ENCODE results near the gene ZBTB37.
"Not testable (repeated sequence)": the region's sequence is repeated elsewhere in the genome, so short reads cannot be mapped to it uniquely, and the experiment has no call there.

Gene ZBTB37

DNA sequence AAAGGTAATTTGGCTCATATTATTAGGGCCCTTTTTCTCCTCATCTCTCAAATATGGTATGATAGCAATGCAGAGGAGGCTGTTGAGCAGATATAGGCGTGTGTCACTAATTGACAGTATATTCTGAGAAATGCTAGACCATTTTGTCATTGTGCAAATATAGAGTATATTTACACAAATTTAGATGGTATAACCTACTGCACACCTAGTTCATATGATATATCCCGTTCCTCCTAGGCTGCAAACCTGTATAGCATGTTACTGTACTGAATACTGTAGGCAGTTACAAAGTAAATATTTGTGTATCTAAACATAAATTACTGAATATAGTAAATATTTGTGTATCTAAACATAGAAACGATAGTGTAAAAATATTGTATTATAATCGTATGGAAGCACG is 8.6 kb downstream of the ZBTB37 start:
- peaks cover 4% of the 10 kb centered on the region for H3K36me3 ChIP-seq (ENCODE audit: control insufficient read depth, insufficient read depth, low read length)

DNA sequence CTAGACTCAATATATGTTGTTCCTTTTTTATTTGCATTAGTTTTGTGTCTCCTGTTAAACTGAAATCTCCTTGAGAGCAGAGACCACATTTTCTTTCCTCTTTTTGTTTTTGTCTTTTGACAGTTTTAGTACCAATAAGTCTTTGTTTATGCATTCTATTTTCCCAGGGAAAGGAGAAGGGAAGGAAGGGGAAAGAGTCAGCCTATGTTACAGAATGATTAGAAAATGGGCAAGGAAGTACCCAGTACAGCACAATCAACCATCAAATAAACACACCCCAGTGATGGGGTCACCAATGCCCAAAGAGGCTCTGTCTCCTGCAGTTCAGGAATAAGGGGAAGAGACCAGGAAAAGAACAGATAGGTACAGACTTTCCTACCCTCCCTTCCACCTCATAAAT is 10.1 kb downstream of the ZBTB37 start:
- Histone ChIP-seq H3K27me3 (replicated peaks; ENCODE audit: control insufficient read depth, insufficient read depth, low read length, poor library complexity, severe bottlenecking) (no peaks in the 10 kb centered on the region), H3K36me3 (ENCODE audit: control insufficient read depth, insufficient read depth, low read length) (peaks cover 4% of the 10 kb centered on the region), H3K4me3 (ENCODE audit: insufficient read depth, low read depth, low read length, poor library complexity, severe bottlenecking) (no peak overlapping the region), H3K4me1 (ENCODE audit: control insufficient read depth, insufficient read depth, low read length, poor library complexity, severe bottlenecking) (no peaks in the 10 kb centered on the region), H3K27ac (ENCODE audit: insufficient read depth, low read length, poor library complexity, severe bottlenecking) (no peak overlapping the region), H3K9me3 (ENCODE audit: control insufficient read depth, low read length) (no peaks in the 10 kb centered on the region)
- DNase-seq = no peak

More for the DNA sequence above, 8.6 kb downstream of the ZBTB37 start:
- no peaks in the 10 kb centered on the region for H3K27me3 ChIP-seq (replicated peaks; ENCODE audit: control insufficient read depth, insufficient read depth, low read length, poor library complexity, severe bottlenecking)
- no peak overlapping the region for H3K4me3 ChIP-seq (ENCODE audit: insufficient read depth, low read depth, low read length, poor library complexity, severe bottlenecking)
- DNase-seq = no peak
- peaks cover 2% of the 10 kb centered on the region for H3K4me1 ChIP-seq (ENCODE audit: control insufficient read depth, insufficient read depth, low read length, poor library complexity, severe bottlenecking)
- no peaks in the 10 kb centered on the region for H3K9me3 ChIP-seq (ENCODE audit: control insufficient read depth, low read length)
- no peak overlapping the region for H3K27ac ChIP-seq (ENCODE audit: insufficient read depth, low read length, poor library complexity, severe bottlenecking)

DNA sequence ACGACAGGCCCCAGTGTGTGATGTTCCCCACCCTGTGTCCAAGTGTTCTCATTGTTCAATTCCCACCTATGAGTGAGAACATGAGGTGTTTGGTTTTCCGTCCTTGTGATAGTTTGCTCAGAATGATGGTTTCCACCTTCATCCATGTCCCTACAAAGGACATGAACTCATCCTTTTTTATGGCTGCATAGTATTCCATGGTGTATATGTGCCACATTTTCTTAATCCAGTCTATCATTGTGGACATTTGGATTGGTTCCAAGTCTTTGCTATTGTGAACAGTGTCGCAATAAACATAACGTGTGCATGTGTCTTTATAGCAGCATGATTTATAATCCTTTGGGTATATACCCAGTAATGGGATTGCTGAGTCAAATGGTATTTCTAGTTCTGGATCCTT is 12.9 kb downstream of the ZBTB37 start:
- not testable (repeated sequence) for H3K27ac ChIP-seq (ENCODE audit: insufficient read depth, low read length, poor library complexity, severe bottlenecking); H3K4me3 ChIP-seq (ENCODE audit: insufficient read depth, low read depth, low read length, poor library complexity, severe bottlenecking); H3K9me3 ChIP-seq (ENCODE audit: control insufficient read depth, low read length); H3K27me3 ChIP-seq (replicated peaks; ENCODE audit: control insufficient read depth, insufficient read depth, low read length, poor library complexity, severe bottlenecking); H3K4me1 ChIP-seq (ENCODE audit: control insufficient read depth, insufficient read depth, low read length, poor library complexity, severe bottlenecking); DNase-seq
- H3K36me3 ChIP-seq (ENCODE audit: control insufficient read depth, insufficient read depth, low read length) = peaks cover 12% of the 10 kb centered on the region

DNA sequence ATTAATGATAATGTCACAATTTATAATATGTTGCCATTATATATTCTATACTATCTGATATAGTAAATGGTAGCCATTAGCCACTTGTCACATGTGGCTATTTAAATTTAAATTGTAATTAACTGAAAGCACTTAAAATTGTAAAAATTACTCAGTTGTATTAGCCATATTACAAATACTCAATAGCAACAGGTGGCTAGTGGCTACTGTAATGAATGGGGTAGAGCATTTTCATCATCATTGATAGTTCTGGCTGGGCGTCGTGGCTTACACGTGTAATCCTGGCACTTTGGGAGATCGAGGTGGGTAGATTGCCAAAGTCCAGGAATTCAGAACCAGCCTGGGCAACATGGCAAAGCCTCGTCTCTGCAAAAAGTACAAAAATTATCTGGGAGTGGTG is 16.5 kb downstream of the ZBTB37 start:
- no peak for DNase-seq
- no peaks in the 10 kb centered on the region for H3K27me3 ChIP-seq (replicated peaks; ENCODE audit: control insufficient read depth, insufficient read depth, low read length, poor library complexity, severe bottlenecking)
- H3K4me3 ChIP-seq (ENCODE audit: insufficient read depth, low read depth, low read length, poor library complexity, severe bottlenecking) = no peak overlapping the region
- no peaks in the 10 kb centered on the region for H3K4me1 ChIP-seq (ENCODE audit: control insufficient read depth, insufficient read depth, low read length, poor library complexity, severe bottlenecking)
- no peak overlapping the region for H3K27ac ChIP-seq (ENCODE audit: insufficient read depth, low read length, poor library complexity, severe bottlenecking)
- peaks cover 20% of the 10 kb centered on the region for H3K36me3 ChIP-seq (ENCODE audit: control insufficient read depth, insufficient read depth, low read length)
- H3K9me3 ChIP-seq (ENCODE audit: control insufficient read depth, low read length) = no peaks in the 10 kb centered on the region

DNA sequence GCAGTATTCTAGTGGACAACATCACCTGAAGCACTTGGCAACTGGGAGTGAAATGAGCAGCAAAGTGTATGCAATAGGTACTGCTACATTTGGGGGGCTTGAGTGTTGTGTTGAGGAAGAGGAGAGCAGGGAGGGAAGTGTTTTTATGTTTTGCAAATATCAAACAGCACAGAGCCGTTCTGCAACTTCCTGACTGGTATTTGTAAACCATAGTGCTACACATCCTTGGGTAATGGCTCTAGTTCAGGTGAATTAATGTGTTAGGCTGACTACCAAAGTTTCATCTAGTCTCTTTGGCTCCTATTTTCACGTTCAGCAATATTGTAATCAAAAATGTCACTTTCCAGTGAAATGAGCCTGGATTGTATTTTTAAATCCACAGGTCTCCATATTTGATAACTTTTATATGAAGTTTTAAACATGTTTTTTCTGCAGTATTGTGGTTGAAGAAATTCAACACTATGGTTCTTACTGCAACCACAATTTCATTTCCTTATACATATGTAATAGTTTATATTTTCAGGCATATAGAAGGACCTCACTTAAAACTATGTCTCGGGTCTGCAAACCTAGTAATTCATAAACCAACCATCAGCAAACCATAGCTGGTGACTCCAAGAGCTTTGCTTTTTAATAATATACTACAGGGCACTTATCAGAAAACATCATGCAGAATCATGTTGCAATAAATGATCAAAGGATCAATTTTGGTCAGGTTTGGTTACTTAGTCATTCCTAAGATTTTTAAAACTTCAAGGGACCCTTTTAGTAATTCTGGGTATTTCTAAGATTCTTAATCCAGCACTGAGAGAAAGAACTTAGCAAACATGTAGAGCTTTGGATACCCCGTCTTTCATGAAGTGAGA is 18.8 kb downstream of the ZBTB37 start:
- no peaks in the 10 kb centered on the region for H3K4me1 ChIP-seq (ENCODE audit: control insufficient read depth, insufficient read depth, low read length, poor library complexity, severe bottlenecking)
- no peak overlapping the region for H3K27ac ChIP-seq (ENCODE audit: insufficient read depth, low read length, poor library complexity, severe bottlenecking)

DNA sequence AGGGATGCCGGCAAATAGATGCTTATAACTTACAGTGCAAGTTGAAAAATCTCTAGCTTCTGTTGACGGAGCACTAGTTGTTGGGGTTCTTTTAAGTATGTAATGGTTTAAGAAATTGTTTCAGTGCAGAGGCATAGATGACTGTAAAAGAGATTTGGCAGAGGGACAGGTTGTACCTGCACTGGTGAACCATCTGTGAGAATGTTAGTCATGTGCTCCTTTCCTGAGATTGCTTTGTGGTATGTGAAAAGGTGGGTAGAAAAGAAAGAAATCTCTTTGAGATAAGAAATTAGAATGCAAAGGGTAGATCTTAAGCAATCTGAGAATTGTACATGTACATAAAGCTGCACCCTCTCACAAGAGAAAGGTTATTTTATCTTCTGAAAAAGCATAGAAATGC is 19.4 kb downstream of the ZBTB37 start:
- Histone ChIP-seq H3K4me1 (ENCODE audit: control insufficient read depth, insufficient read depth, low read length, poor library complexity, severe bottlenecking) (no peaks in the 10 kb centered on the region), H3K36me3 (ENCODE audit: control insufficient read depth, insufficient read depth, low read length) (peaks cover 20% of the 10 kb centered on the region), H3K4me3 (ENCODE audit: insufficient read depth, low read depth, low read length, poor library complexity, severe bottlenecking) (no peak overlapping the region), H3K27ac (ENCODE audit: insufficient read depth, low read length, poor library complexity, severe bottlenecking) (no peak overlapping the region), H3K27me3 (replicated peaks; ENCODE audit: control insufficient read depth, insufficient read depth, low read length, poor library complexity, severe bottlenecking) (no peaks in the 10 kb centered on the region), H3K9me3 (ENCODE audit: control insufficient read depth, low read length) (no peaks in the 10 kb centered on the region)
- no peak for DNase-seq

More for the DNA sequence above, 18.8 kb downstream of the ZBTB37 start:
- DNase-seq = no peak
- H3K4me3 ChIP-seq (ENCODE audit: insufficient read depth, low read depth, low read length, poor library complexity, severe bottlenecking) = no peak overlapping the region
- no peaks in the 10 kb centered on the region for H3K27me3 ChIP-seq (replicated peaks; ENCODE audit: control insufficient read depth, insufficient read depth, low read length, poor library complexity, severe bottlenecking)
- H3K9me3 ChIP-seq (ENCODE audit: control insufficient read depth, low read length) = no peaks in the 10 kb centered on the region
- H3K36me3 ChIP-seq (ENCODE audit: control insufficient read depth, insufficient read depth, low read length) = peaks cover 20% of the 10 kb centered on the region

DNA sequence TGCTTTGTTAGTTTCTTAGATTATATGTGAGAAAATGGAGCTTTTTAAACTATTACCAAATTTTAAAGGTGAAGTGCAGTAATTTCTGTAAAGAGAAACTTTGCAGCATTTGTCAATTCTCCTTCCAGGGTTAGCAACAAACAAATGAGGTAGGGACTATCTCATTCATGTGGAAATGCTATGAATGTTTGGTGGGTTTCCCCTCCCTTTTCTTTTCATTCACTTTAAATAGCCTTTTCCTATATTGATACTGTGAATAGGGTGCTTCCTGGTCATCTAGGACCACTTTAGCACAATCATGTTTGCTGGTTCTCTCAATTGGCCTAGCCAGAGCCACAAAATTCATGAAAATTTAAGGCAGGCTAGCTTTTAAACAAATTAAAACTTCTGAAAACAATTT is 20.6 kb downstream of the ZBTB37 start:
- Histone ChIP-seq H3K9me3 (ENCODE audit: control insufficient read depth, low read length) (no peaks in the 10 kb centered on the region), H3K27me3 (replicated peaks; ENCODE audit: control insufficient read depth, insufficient read depth, low read length, poor library complexity, severe bottlenecking) (no peaks in the 10 kb centered on the region), H3K4me3 (ENCODE audit: insufficient read depth, low read depth, low read length, poor library complexity, severe bottlenecking) (no peak overlapping the region), H3K4me1 (ENCODE audit: control insufficient read depth, insufficient read depth, low read length, poor library complexity, severe bottlenecking) (no peaks in the 10 kb centered on the region), H3K27ac (ENCODE audit: insufficient read depth, low read length, poor library complexity, severe bottlenecking) (no peak overlapping the region), H3K36me3 (ENCODE audit: control insufficient read depth, insufficient read depth, low read length) (peaks cover 20% of the 10 kb centered on the region)
- DNase-seq = no peak

DNA sequence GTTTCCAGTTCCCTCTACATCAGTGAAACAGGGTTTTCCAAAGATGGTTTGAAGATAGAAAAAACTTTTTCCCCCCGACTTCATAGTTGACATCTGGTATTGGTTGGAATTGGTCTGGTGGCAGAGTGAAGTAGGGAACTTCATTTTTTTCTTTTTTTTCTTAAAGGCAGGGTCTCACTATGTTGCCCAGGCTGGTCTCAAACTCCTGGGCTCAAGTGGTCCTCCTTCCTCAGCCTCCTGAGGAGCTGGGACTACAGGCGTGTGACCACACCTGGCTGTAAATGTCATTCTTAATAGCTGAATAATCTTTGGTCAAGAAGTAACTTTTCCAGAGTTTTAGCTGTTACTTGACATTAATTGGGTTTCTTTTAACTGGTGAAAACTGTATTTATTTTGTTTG is 21.7 kb downstream of the ZBTB37 start:
- Histone ChIP-seq H3K9me3 (ENCODE audit: control insufficient read depth, low read length) (no peaks in the 10 kb centered on the region), H3K36me3 (ENCODE audit: control insufficient read depth, insufficient read depth, low read length) (peaks cover 20% of the 10 kb centered on the region), H3K4me3 (ENCODE audit: insufficient read depth, low read depth, low read length, poor library complexity, severe bottlenecking) (no peak overlapping the region), H3K27me3 (replicated peaks; ENCODE audit: control insufficient read depth, insufficient read depth, low read length, poor library complexity, severe bottlenecking) (no peaks in the 10 kb centered on the region), H3K4me1 (ENCODE audit: control insufficient read depth, insufficient read depth, low read length, poor library complexity, severe bottlenecking) (no peaks in the 10 kb centered on the region), H3K27ac (ENCODE audit: insufficient read depth, low read length, poor library complexity, severe bottlenecking) (no peak overlapping the region)
- DNase-seq = no peak

DNA sequence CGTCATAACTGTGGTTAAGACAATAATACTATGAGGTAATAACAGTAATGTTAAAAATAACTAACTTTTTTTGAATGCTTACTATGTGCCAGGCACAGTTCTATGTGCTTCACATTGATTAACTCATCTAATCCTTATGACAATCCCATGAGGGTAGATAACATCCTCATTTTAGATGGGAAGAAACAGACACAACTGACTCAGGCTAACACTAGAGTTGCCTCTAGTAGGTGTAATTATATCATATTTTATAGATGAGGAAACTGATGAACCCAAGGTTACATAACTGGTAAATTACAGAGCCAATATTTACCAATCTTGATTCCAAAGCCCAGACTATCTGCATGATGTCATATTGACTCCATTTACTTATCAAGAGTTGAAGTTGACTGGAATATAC is 25.4 kb downstream of the ZBTB37 start:
- no peak for DNase-seq
- Histone ChIP-seq H3K4me1 (ENCODE audit: control insufficient read depth, insufficient read depth, low read length, poor library complexity, severe bottlenecking) (no peaks in the 10 kb centered on the region), H3K27me3 (replicated peaks; ENCODE audit: control insufficient read depth, insufficient read depth, low read length, poor library complexity, severe bottlenecking) (no peaks in the 10 kb centered on the region), H3K27ac (ENCODE audit: insufficient read depth, low read length, poor library complexity, severe bottlenecking) (no peak overlapping the region), H3K9me3 (ENCODE audit: control insufficient read depth, low read length) (no peaks in the 10 kb centered on the region), H3K36me3 (ENCODE audit: control insufficient read depth, insufficient read depth, low read length) (no peaks in the 10 kb centered on the region), H3K4me3 (ENCODE audit: insufficient read depth, low read depth, low read length, poor library complexity, severe bottlenecking) (no peak overlapping the region)

DNA sequence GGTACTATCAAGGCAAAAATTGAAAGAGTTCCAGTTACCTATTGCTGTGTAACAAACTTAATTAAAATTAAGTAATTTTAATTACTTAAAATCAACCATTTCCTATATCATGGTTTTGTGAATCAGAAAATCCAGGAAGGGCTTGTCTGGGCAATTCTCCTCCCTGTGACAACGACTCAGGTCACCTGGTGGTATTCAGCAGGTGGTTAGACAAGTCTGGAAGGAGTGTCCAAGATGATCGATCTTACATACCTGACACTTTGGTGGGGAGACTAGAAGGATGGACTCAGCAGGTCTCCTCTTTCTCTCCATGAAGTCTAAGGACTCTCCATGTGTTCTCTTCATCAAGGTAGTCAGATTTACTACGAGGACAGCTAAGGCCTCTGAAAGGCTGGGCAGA is 26.0 kb downstream of the ZBTB37 start:
- no peak for DNase-seq
- no peaks in the 10 kb centered on the region for H3K4me1 ChIP-seq (ENCODE audit: control insufficient read depth, insufficient read depth, low read length, poor library complexity, severe bottlenecking)
- no peak overlapping the region for H3K27ac ChIP-seq (ENCODE audit: insufficient read depth, low read length, poor library complexity, severe bottlenecking)
- no peaks in the 10 kb centered on the region for H3K36me3 ChIP-seq (ENCODE audit: control insufficient read depth, insufficient read depth, low read length)
- no peaks in the 10 kb centered on the region for H3K27me3 ChIP-seq (replicated peaks; ENCODE audit: control insufficient read depth, insufficient read depth, low read length, poor library complexity, severe bottlenecking)
- no peaks in the 10 kb centered on the region for H3K9me3 ChIP-seq (ENCODE audit: control insufficient read depth, low read length)
- no peak overlapping the region for H3K4me3 ChIP-seq (ENCODE audit: insufficient read depth, low read depth, low read length, poor library complexity, severe bottlenecking)
